Skeletal muscle satellite cell (primary cell): ENCODE data around the gene MRAS. TPM values are rescaled to one million over a fixed set of nuclear protein-coding genes. Genes with fewer than 3 reads are reported as not detected.

ENCODE experiments used
- H3K27me3 ChIP-seq: 2 replicates; pipeline ENCODE4 v1.7.0; 2013; ENCODE audit warnings: low read length; ENCODE audit not compliant: control insufficient read depth, insufficient read depth
- H3K36me3 ChIP-seq: 2 replicates; pipeline ENCODE4 v1.7.0; 2013; ENCODE audit warnings: mild to moderate bottlenecking, control low read depth, low read length; ENCODE audit not compliant: insufficient read depth
- H3K4me1 ChIP-seq: 2 replicates; pipeline ENCODE4 v1.7.0; 2013; ENCODE audit warnings: low read length; ENCODE audit not compliant: control insufficient read depth, insufficient read depth
- H3K4me2 ChIP-seq: 2 replicates; pipeline ENCODE4 v1.7.0; 2013; ENCODE audit warnings: mild to moderate bottlenecking, low read length
- H3K4me3 ChIP-seq: 2 replicates; pipeline ENCODE4 v1.7.0; 2013; ENCODE audit warnings: low read length
- H3K9ac ChIP-seq: 2 replicates; pipeline ENCODE4 v1.7.0; 2013; ENCODE audit warnings: mild to moderate bottlenecking, low read depth, low read length, moderate library complexity
- H3K9me3 ChIP-seq: replicated peaks from 2 replicates; pipeline ENCODE4 v1.7.0; 2013; ENCODE audit warnings: mild to moderate bottlenecking, control low read depth, low read length
- total RNA-seq: library from RNA; depleted of rRNA; stranded (reverse); fragments of >200 nt; gene quantifications from 2 replicates; pipeline ENCODE4 v1.2.3, GENCODE V29; 2012; rRNA removed

Gene MRAS
- 18.0 and 42.8 TPM in 2 replicates for total RNA-seq

DNA sequence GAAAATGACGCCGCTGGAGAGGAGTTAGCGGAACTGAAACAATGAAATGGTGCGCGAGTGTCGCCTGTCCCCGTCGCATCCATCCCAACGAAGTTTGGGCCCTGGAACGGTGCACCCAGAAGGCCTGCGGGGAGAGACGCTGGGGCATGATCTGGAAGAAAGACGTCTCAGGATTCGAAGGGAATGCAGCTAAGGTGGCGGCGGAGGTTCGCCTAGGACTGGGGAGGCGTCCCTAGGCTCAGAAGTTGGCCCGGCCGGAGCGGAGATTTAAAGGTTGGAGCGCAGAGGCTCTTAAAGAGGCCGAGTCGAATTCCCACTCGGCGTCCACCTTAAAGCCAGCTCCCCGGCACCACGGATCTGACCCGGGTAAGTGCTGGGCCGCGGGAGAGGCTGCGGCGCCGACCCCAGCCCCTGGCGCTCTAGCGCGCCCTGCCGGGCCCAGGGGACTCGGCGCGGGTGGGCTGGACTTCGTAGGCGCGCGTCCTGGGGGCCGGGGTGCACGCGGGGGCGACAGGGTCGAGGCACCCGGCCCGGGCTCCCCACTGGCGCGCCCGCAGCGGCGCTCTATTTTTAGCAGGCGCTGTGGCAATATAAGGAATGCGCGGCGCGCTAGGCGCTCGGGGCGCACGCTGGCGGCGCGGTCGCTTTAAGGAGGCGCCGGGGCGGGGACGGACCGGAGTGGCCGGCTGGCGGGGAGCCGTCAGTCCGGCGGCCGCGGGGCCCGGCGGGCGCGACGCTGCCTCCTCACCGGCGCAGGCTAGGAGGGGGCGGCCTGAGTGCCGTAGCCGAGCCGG, at the start of gene MRAS:
Gene MRAS, plus strand, starts transcription at position 620 of the 794 bp plus-strand sequence. CDS start 24,305 bp downstream, outside the sequence.
- Histone ChIP-seq H3K4me1 (peaks cover 36% of the 10 kb centered on the region), H3K27me3 (no peaks in the 10 kb centered on the region), H3K4me2 (peak within 1 kb of the TSS; percentile 88), H3K4me3 (peak within 1 kb of the TSS; percentile 74), H3K9ac (peak within 1 kb of the TSS; percentile 79), H3K9me3 (no peaks in the 10 kb centered on the region), H3K36me3 (no peaks in the 10 kb centered on the region)

DNA sequence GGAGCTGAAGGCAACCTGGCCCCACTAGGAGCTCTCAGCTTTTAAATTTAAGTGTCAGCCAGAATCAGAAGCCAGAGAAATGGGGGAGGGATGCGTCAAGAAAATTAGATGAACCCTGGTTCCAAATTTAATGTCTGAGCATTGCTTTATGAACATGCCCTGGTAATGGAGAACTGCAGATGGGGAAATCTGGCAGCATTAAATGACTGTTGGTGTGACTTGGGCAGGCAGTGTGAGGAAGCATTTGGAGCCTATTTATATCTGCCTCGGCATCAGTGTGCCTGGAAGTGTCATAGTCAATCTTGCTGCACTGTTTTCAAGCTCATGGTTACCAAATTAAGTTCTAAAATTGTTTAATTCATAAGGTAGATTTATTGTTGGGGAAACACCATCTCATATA, 47.7 kb upstream of the MRAS start:
- Histone ChIP-seq H3K4me2 (no peak overlapping the region), H3K4me1 (no peaks in the 10 kb centered on the region), H3K9me3 (no peaks in the 10 kb centered on the region), H3K27me3 (no peaks in the 10 kb centered on the region), H3K36me3 (peaks cover 46% of the 10 kb centered on the region), H3K9ac (no peak overlapping the region), H3K4me3 (no peak overlapping the region)

DNA sequence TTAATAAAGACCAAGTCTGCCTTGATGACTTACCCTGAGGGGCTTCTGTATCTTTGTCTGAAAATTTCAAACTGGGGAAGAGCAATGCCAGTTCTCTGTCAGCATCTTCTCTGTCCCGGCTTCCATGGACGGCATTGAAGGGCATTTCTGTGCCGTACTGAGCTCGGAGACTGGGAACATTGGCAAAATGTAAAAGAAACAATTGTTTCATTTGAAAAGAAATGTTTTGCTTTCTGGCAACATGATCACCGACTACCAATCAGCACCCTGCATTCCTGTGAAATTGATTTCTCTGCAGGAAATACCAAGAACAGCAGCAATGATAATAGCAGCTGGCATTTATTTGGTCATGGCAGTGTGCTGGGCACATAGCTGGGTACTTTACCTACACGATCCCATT, 44.9 kb upstream of the MRAS start:
- peaks cover 18% of the 10 kb centered on the region for H3K36me3 ChIP-seq
- H3K27me3 ChIP-seq: no peaks in the 10 kb centered on the region
- no peak overlapping the region for H3K4me3 ChIP-seq
- H3K4me2 ChIP-seq: no peak overlapping the region
- no peak overlapping the region for H3K9ac ChIP-seq
- peaks cover 9% of the 10 kb centered on the region for H3K9me3 ChIP-seq
- H3K4me1 ChIP-seq: no peaks in the 10 kb centered on the region

DNA sequence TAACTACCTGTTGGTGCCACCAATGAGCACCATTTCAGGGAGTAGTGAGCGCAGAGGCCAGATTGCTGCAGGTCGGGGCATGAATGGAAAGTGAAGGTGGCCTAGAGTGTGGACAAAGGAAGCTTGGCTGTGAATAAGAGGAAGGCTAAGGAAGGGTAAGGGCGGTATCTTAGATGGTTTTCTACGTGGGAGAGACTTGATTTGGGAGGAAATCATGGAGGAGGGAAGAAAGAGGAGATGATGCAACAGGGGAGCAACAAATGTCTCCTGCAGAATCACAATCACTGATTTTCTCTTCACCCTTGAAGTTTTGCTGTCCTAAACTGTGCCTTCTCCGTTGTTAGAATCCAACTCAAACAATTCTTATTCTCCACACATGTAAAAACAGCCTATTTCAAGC, 40.5 kb upstream of the MRAS start:
- Histone ChIP-seq H3K4me1 (no peaks in the 10 kb centered on the region), H3K9ac (no peak overlapping the region), H3K9me3 (peaks cover 17% of the 10 kb centered on the region), H3K4me2 (no peak overlapping the region), H3K36me3 (no peaks in the 10 kb centered on the region), H3K27me3 (peaks cover 18% of the 10 kb centered on the region), H3K4me3 (no peak overlapping the region)

DNA sequence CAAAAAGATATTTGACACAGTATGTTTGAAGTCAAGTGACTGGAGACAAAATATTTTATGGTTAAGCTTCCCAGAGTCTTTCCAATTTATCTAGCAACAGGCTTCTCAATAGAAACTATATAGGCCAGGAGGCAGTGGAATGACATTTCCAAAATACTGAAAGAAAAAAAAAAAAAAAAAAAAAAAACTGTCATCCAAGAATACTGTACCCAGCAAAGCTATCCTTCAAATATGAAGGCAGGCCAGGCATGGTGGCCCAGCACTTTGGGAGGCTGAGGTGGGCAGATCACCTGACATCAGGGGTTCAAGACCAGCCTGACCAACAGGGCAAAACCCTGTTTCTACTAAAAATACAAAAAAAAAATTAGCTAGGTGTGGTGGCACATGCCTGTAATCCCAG, 39.6 kb upstream of the MRAS start:
- Histone ChIP-seq H3K9me3 (peaks cover 17% of the 10 kb centered on the region), H3K36me3 (no peaks in the 10 kb centered on the region), H3K4me1 (no peaks in the 10 kb centered on the region), H3K4me2 (no peak overlapping the region), H3K4me3 (no peak overlapping the region), H3K27me3 (peaks cover 18% of the 10 kb centered on the region), H3K9ac (no peak overlapping the region)

DNA sequence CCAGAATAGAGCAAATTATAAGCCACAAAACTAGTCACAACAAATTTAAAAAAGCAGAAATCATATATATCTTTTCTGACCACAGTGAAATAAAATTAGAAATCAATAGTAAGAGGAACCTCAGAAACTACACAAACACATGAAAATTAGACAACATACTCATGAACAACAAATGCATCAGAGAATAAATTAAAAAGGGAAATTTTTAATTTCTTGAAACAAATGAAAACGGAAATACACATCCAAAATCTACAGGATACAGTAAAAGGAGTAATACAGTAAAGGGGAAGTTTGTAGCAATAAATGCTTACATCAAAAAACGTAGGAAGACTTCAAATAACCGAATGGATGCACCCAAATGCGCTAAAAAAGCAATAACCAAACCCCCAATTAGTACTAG, 37.9 kb upstream of the MRAS start:
- Histone ChIP-seq H3K4me3 (no peak overlapping the region), H3K9me3 (peaks cover 17% of the 10 kb centered on the region), H3K4me1 (peaks cover 7% of the 10 kb centered on the region), H3K36me3 (no peaks in the 10 kb centered on the region), H3K4me2 (no peak overlapping the region), H3K9ac (no peak overlapping the region), H3K27me3 (peaks cover 18% of the 10 kb centered on the region)

DNA sequence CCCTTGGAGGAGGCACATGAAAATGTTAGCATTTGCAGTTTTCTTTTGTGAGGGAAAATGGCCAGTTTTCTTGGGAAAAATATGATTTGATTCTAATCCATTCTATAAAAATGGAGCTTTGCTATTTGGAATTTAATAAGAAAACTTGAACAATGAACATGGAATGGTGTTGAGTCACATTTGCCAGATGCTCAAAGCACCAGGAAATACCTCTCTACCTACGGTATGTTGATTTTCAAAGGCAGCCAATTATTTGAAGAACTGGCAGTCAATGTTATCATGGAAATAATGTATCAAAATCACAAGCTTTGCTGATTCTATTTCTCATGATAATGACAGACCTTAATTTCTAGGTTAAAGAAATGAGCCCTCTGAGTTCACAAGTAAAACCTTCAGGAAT, 33.6 kb upstream of the MRAS start:
- no peak overlapping the region for H3K4me2 ChIP-seq
- peaks cover 5% of the 10 kb centered on the region for H3K9me3 ChIP-seq
- H3K36me3 ChIP-seq: no peaks in the 10 kb centered on the region
- H3K9ac ChIP-seq: no peak overlapping the region
- peaks cover 7% of the 10 kb centered on the region for H3K4me1 ChIP-seq
- no peak overlapping the region for H3K4me3 ChIP-seq
- H3K27me3 ChIP-seq: peaks cover 18% of the 10 kb centered on the region

DNA sequence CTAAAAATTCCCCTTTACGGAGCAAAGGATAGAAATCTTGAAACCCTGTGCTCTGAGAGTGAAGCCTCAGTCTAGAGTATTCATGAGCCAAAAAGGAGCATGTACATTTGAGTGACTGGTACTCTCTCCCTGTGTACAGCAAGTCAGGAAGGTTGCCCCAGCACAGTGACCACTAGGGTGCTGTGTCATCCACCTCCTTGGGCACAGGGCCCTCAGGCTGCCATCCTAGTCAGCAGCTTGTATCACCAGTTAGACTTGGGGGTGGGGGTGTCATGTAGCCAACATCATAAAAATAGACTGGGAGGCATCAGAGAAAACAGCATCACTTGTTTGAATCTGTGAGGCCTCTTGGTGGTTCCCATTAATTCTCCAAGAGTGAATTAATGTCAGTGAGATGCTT, 30.7 kb upstream of the MRAS start:
- Histone ChIP-seq H3K36me3 (no peaks in the 10 kb centered on the region), H3K4me1 (peaks cover 7% of the 10 kb centered on the region), H3K9me3 (no peaks in the 10 kb centered on the region), H3K9ac (no peak overlapping the region), H3K4me2 (no peak overlapping the region), H3K4me3 (no peak overlapping the region), H3K27me3 (peaks cover 8% of the 10 kb centered on the region)

DNA sequence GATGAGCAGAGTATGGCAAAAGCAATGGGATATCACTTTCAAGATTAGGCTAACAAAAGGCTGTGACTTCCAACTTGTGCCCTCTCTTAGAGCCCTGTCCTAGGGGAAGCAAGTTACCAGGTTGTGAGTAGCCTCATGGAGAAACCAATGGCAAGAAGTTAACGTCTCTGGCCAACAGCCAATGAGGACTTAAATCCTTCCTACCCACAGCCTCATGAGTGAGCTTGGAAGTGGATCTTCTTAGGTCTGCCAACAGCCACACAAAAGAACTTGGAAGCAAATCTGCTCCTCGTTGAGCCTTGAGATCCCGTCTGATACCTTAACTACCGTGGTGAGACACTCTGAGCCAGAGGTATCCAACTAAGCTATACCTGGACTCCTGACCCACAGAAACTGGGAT, 24.4 kb upstream of the MRAS start:
- Histone ChIP-seq H3K4me3 (no peak overlapping the region), H3K9ac (no peak overlapping the region), H3K36me3 (no peaks in the 10 kb centered on the region), H3K4me2 (no peak overlapping the region), H3K9me3 (no peaks in the 10 kb centered on the region), H3K4me1 (peaks cover 2% of the 10 kb centered on the region), H3K27me3 (peaks cover 14% of the 10 kb centered on the region)

DNA sequence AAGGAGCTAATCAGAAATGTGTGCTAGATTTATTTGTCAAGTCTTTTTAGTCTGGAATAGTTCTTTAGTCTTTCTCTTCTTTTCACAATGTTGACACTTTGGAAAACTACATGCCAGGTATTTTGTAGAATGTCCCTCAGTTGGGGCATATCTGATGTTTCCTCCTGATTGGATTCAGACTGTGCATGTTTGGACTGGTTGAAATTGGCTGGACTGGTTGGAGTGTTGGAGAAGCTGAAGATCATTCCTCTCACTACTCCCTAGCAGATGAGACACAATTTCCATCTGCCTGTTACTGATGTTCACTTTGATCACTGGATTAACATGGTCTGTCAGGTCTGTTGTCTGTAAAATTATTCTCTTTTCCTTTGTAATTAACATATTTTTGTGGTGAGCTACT, 22.4 kb upstream of the MRAS start:
- no peak overlapping the region for H3K9ac ChIP-seq

DNA sequence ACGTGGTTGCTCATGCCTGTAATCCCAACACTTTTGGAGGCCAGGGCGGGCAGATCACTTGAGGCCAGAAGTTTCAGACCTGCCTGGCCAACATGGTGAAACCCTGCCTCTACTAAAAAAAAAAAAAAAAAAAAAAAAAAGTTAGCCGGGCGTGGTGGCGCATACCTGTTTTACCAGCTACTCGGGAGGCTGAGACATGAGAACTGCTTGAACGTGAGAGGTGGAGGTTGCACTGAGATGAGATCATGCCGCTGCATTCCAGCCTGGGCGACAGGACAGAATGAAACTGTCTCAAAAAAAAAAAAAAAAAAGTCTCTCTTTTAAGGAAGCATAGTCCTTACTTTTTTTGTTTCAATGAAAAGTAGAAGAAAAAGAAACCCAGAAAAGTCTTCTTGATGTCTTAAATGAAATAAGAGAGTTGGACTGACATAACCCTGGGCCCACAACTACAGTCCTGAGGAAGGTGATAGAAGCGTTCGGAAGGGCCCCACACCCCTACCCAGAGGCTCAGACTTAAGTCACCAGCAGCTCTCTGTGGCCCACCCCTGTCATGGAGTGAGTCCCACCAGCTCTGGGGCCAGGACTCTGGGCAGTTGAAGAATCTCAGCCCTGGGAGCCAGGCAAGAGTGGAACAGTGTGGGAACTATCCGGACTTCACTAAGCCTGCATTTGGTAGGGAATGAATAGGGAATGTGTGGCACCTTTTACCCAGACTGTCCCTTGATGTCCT, 21.3 kb upstream of the MRAS start:
- H3K9ac ChIP-seq: no peak overlapping the region
- peaks cover 6% of the 10 kb centered on the region for H3K27me3 ChIP-seq
- no peaks in the 10 kb centered on the region for H3K36me3 ChIP-seq
- H3K4me3 ChIP-seq: no peak overlapping the region
- no peaks in the 10 kb centered on the region for H3K9me3 ChIP-seq
- peaks cover 10% of the 10 kb centered on the region for H3K4me1 ChIP-seq
- H3K4me2 ChIP-seq: no peak overlapping the region

More for the DNA sequence above, 22.4 kb upstream of the MRAS start:
- Histone ChIP-seq H3K4me3 (no peak overlapping the region), H3K4me2 (no peak overlapping the region), H3K27me3 (peaks cover 12% of the 10 kb centered on the region), H3K4me1 (peaks cover 10% of the 10 kb centered on the region), H3K36me3 (no peaks in the 10 kb centered on the region), H3K9me3 (no peaks in the 10 kb centered on the region)
